ENCODE data around the gene FBXL17.
"Not testable (repeated sequence)": the region's sequence is repeated elsewhere in the genome, so short reads cannot be mapped to it uniquely, and the experiment has no call there.

Gene FBXL17

GRCh38 chr5:108238936-108239887 lies 142.7 kb downstream of the FBXL17 start:
- DNase-seq: peak; percentile 10

GRCh38 chr5:108238461-108238860 lies 143.4 kb downstream of the FBXL17 start:
- DNase-seq: no peak

- DNase-seq: no peak
Observed at GRCh38 chr5:108233617-108234155, 148.2 kb downstream of the FBXL17 start.

GRCh38 chr5:108232805-108233204 lies 149.1 kb downstream of the FBXL17 start:
- DNase-seq: no peak

- no peak for DNase-seq
Observed at GRCh38 chr5:108222011-108222410, 159.9 kb downstream of the FBXL17 start.

GRCh38 chr5:108220834-108221233 lies 161.1 kb downstream of the FBXL17 start:
- DNase-seq: no peak

- DNase-seq: no peak
Observed at GRCh38 chr5:108216890-108217289, 165.0 kb downstream of the FBXL17 start.

- DNase-seq: no peak
Observed at GRCh38 chr5:108214857-108215256, 167.0 kb downstream of the FBXL17 start.

GRCh38 chr5:108212775-108213346 lies 169.0 kb downstream of the FBXL17 start:
- no peak for DNase-seq

- no peak for DNase-seq
Observed at GRCh38 chr5:108206707-108207106, 175.2 kb downstream of the FBXL17 start.

- no peak for DNase-seq
Observed at GRCh38 chr5:108201721-108202120, 180.2 kb downstream of the FBXL17 start.

GRCh38 chr5:108196276-108196675 lies 185.6 kb downstream of the FBXL17 start:
- no peak for DNase-seq

- no peak for DNase-seq
Observed at GRCh38 chr5:108193021-108193795, 188.7 kb downstream of the FBXL17 start.

GRCh38 chr5:108184940-108185339 lies 197.0 kb downstream of the FBXL17 start:
- no peak for DNase-seq

- no peak for DNase-seq
Observed at GRCh38 chr5:108181975-108182374, 199.9 kb downstream of the FBXL17 start.

- no peak for DNase-seq
Observed at GRCh38 chr5:108174286-108174685, 207.6 kb downstream of the FBXL17 start.

GRCh38 chr5:108171759-108172158 lies 210.1 kb downstream of the FBXL17 start:
- no peak for DNase-seq

GRCh38 chr5:108168915-108169314 lies 213.0 kb downstream of the FBXL17 start:
- no peak for DNase-seq

GRCh38 chr5:108167174-108167573 lies 214.7 kb downstream of the FBXL17 start:
- DNase-seq: no peak

- DNase-seq: no peak
Observed at GRCh38 chr5:108164574-108164973, 217.3 kb downstream of the FBXL17 start.

GRCh38 chr5:108152854-108153253 lies 229.0 kb downstream of the FBXL17 start:
- not testable (repeated sequence) for DNase-seq

- DNase-seq: no peak
Observed at GRCh38 chr5:108149369-108149768, 232.5 kb downstream of the FBXL17 start.

- DNase-seq: no peak
Observed at GRCh38 chr5:108148715-108149139, 233.2 kb downstream of the FBXL17 start.

Measured in NCI-H2107 (cell line).